HepG2 (cell line): ENCODE results near the gene PNP. TPM values are rescaled to one million over a fixed set of nuclear protein-coding genes. Genes with fewer than 3 reads are reported as not detected.

Experiments
- ATAC-seq: fragments of 200-7000 bp; cut with Tn5 transposase; 3 replicates; pipeline ENCODE4 v1.9.1; 2020; ENCODE audit warnings: mild to moderate bottlenecking, moderate library complexity
- BruUV-seq: library from RNA; stranded (reverse); fragments of 400-500 nt; replicated peaks from 2 replicates; lab custom pipeline; 2021; lab: Mats Ljungman, UMichigan
- CTCF ChIA-PET: fragments of 300-600 bp; formaldehyde crosslinking; extraction: SDS; loops from one replicate; lab custom pipeline; 2021; ENCODE audit warnings: low total read pairs, inconsistent platforms, low intra/inter-chr PET ratio; lab: Yijun Ruan, JAX
- POLR2A ChIA-PET: fragments of 350-600 bp; sonication (Branson Sonifier 250); formaldehyde crosslinking; loops from one replicate; lab custom pipeline; 2020; ENCODE audit warnings: antibody characterized with exemption, inconsistent platforms; lab: Yijun Ruan, JAX
- DNase-seq: peaks from one replicate; pipeline ENCODE4 v3.0.0-alpha.2; 2015; ENCODE audit warnings: low spot score
- FAIRE-seq: peaks from 3 replicates; lab custom pipeline; 2011; peaks lifted over from hg19 to GRCh38; lab: Jason Lieb, UNC
- H2AFZ ChIP-seq: one replicate; pipeline ENCODE4 v1.6.1; 2011; ENCODE audit warnings: low read length, inconsistent platforms
- H3K27ac ChIP-seq: fragments of 300-600 bp; 3 replicates; pipeline ENCODE4 v1.8.0; 2011; ENCODE audit warnings: mixed run types, mild to moderate bottlenecking, mixed read lengths, low read length, inconsistent platforms; ENCODE audit not compliant: insufficient read depth; ENCODE audit errors: extremely low read length
- H3K27me3 ChIP-seq, 2 experiments: fragments of 200-600 bp in 1 of 2; 2 replicates in 1 of 2; 3 replicates in 1 of 2; pipeline versions ENCODE4 v1.6.0 to v1.8.0; 2011; ENCODE audit warnings: low read length in 2 of 2, mild to moderate bottlenecking in 2 of 2, moderate library complexity in 2 of 2, inconsistent platforms in 1 of 2; ENCODE audit not compliant: insufficient read depth in 2 of 2, control insufficient read depth in 1 of 2
- H3K36me3 ChIP-seq, 2 experiments: fragments of 200-600 bp in 1 of 2; replicated peaks in 1 of 2; 2 replicates in 1 of 2; 3 replicates in 1 of 2; pipeline versions ENCODE4 v1.5.1 to v1.8.0; 2011; ENCODE audit warnings: low read length in 2 of 2, inconsistent platforms in 1 of 2; ENCODE audit not compliant: insufficient read depth in 2 of 2, control insufficient read depth in 1 of 2
- H3K4me1 ChIP-seq: 2 replicates; pipeline ENCODE4 v1.5.1; 2012; ENCODE audit warnings: low read length, inconsistent platforms; ENCODE audit not compliant: insufficient read depth
- H3K4me2 ChIP-seq: 2 replicates; pipeline ENCODE4 v1.6.0; 2011; ENCODE audit warnings: low read depth, low read length, inconsistent platforms
- H3K4me3 ChIP-seq, 3 experiments: fragments of 200-600 bp in 1 of 3; sonication (generic), shearing (Covaris generic) in 1 of 3; replicated peaks in 1 of 3; 2 replicates each; pipeline ENCODE4 v1.5.1; 2011 to 2016; ENCODE audit warnings: low read length in 3 of 3, inconsistent platforms in 2 of 3, low read depth in 2 of 3, mild to moderate bottlenecking in 2 of 3, control low read depth in 1 of 3, mixed read lengths in 1 of 3; ENCODE audit not compliant: insufficient read depth in 1 of 3
- H3K79me2 ChIP-seq: one replicate; pipeline ENCODE4 v1.6.1; 2011; ENCODE audit warnings: low read length, inconsistent platforms; ENCODE audit not compliant: insufficient read depth
- H3K9ac ChIP-seq: 2 replicates; pipeline ENCODE4 v1.6.0; 2011; ENCODE audit warnings: mild to moderate bottlenecking, low read depth, low read length, inconsistent platforms; ENCODE audit not compliant: insufficient read depth
- H3K9me3 ChIP-seq: 2 replicates; pipeline ENCODE4 v1.5.1; 2012; ENCODE audit warnings: mild to moderate bottlenecking, low read length
- H4K20me1 ChIP-seq: 2 replicates; pipeline ENCODE4 v1.6.0; 2011; ENCODE audit warnings: inconsistent platforms, mild to moderate bottlenecking, low read length, moderate library complexity; ENCODE audit not compliant: insufficient read depth
- MIER3 ChIP-seq: IDR thresholded peaks from 2 replicates; pipeline ENCODE4 v1.6.1; 2016; ENCODE audit warnings: missing compliant biosample characterization, borderline replicate concordance
- NPAS2 ChIP-seq: sonication (generic); formaldehyde crosslinking; IDR thresholded peaks from 2 replicates; pipeline ENCODE4 v1.8.0; 2022; ENCODE audit warnings: mild to moderate bottlenecking, missing genetic modification reagents, borderline replicate concordance
- PBX3 ChIP-seq: sonication (generic); formaldehyde crosslinking; IDR thresholded peaks from 2 replicates; pipeline ENCODE4 v1.8.1; 2023; ENCODE audit warnings: missing genetic modification reagents, inconsistent platforms, borderline replicate concordance
- PLRG1 ChIP-seq: fragments of 450-650 bp; conservative IDR thresholded peaks from 2 replicates; pipeline ENCODE4 v1.6.1; 2016
- TMF1 ChIP-seq: sonication (generic); formaldehyde crosslinking; IDR thresholded peaks from 2 replicates; pipeline ENCODE4 v1.8.1; 2022; ENCODE audit warnings: low read depth, missing genetic modification reagents
- ZBTB4 ChIP-seq: sonication (generic); formaldehyde crosslinking; IDR thresholded peaks from 2 replicates; pipeline ENCODE4 v1.4.0; 2020; ENCODE audit warnings: missing genetic modification reagents, mild to moderate bottlenecking, borderline replicate concordance
- ZNF367 ChIP-seq: sonication (generic); formaldehyde crosslinking; IDR thresholded peaks from 2 replicates; pipeline ENCODE4 v1.4.0; 2020; ENCODE audit warnings: missing genetic modification reagents, borderline replicate concordance
- ZNF800 ChIP-seq: sonication (generic); formaldehyde crosslinking; IDR thresholded peaks from 2 replicates; pipeline ENCODE4 v1.4.0; 2020; ENCODE audit warnings: missing genetic modification reagents
- WGBS: methylation state at CpG from one replicate; pipeline ENCODE4 v1.1.6; 2017; ENCODE audit warnings: low lambda C conversion rate; 5-methylcytosine and 5-hydroxymethylcytosine counted together
- in situ Hi-C: cut with HindIII; loops from 2 replicates; pipeline ENCODE4 v1.10.0; 2017; ENCODE audit warnings: low pct_unique_long_range_greater_than_20kb; ENCODE audit not compliant: extremely low pct_ligation_motif_present
- intact Hi-C: fragments of 100-400 bp; cut with micrococcal nuclease; formaldehyde crosslinking; loops from one replicate; pipeline ENCODE4 v1.10.0; 2022; ENCODE audit not compliant: unreplicated experiment
- polyA plus RNA-seq, 8 experiments: library from polyadenylated mRNA; depleted of rRNA in 3 of 8; stranded (reverse) in 7 of 8; unstranded in 1 of 8; fragments of >200 nt; fragmentation: Illumina TruSeq in 4 of 8; extraction: Trizol in 4 of 8; gene quantifications; 2 replicates each; pipeline versions ENCODE4 v1.2.1 to v1.2.3, GENCODE V29; 2011 to 2016; ENCODE audit warnings: low read depth in 4 of 8, missing spikeins in 1 of 8, mixed read lengths in 1 of 8; ENCODE audit not compliant: insufficient read depth in 1 of 8
- total RNA-seq, 5 experiments: library from RNA; depleted of rRNA; stranded (reverse); fragments of >200 nt; fragmentation: Illumina TruSeq; extraction: Trizol; gene quantifications; 2 replicates each; pipeline ENCODE4 v1.2.3, GENCODE V29; 2016; ENCODE audit warnings: low read depth in 1 of 5
- TF ChIP-seq, protein P1 (sequence below): sonication (generic); formaldehyde crosslinking; IDR thresholded peaks from 2 replicates; pipeline ENCODE4 v1.4.0; 2020; ENCODE audit warnings: missing genetic modification reagents

PNP gene
- total and polyA plus RNA-seq, 2 of the 13 experiments (the other 11 are each of a cell fraction or from before 2014, with no cell fraction given): 45.4 to 74.8 TPM

GRCh38 chr14:20492486-20492885, 23.3 kb downstream of the PNP start:
- Histone ChIP-seq H3K79me2 (no peaks in the 10 kb centered on the region), H3K27me3 (peaks cover 0 to 10% of the 10 kb centered on the region in 2 experiments; a peak in 1 of 5 replicates), H3K27ac (no peak overlapping the region), H3K4me1 (peaks cover 33% of the 10 kb centered on the region), H2AFZ (no peak overlapping the region), H3K9me3 (no peaks in the 10 kb centered on the region), H3K36me3 (no peaks in the 10 kb centered on the region), H3K4me2 (no peak overlapping the region), H3K9ac (no peak overlapping the region), H4K20me1 (no peaks in the 10 kb centered on the region), H3K4me3 (no peak overlapping the region)
- in situ Hi-C loops (no loop called here), intact Hi-C loops (no loop called here)
- FAIRE-seq (no peak), DNase-seq (no peak), ATAC-seq (no peak)
- POLR2A ChIA-PET: no interaction called here
- CTCF ChIA-PET: no interaction called here
- no TSS peak for BruUV-seq
- 91% methylated on average over 4 of the region's 4 CpGs for WGBS
- TF ChIP-seq ZNF367 (no peak), PLRG1 (no peak), ZBTB4 (CRISPR knock-in tag) (no peak), ZNF800 (no peak), TMF1 (no peak), NPAS2 (CRISPR knock-in tag) (no peak), PBX3 (CRISPR knock-in tag) (no peak), MIER3 (no peak)
- TF ChIP-seq, protein P1, sequence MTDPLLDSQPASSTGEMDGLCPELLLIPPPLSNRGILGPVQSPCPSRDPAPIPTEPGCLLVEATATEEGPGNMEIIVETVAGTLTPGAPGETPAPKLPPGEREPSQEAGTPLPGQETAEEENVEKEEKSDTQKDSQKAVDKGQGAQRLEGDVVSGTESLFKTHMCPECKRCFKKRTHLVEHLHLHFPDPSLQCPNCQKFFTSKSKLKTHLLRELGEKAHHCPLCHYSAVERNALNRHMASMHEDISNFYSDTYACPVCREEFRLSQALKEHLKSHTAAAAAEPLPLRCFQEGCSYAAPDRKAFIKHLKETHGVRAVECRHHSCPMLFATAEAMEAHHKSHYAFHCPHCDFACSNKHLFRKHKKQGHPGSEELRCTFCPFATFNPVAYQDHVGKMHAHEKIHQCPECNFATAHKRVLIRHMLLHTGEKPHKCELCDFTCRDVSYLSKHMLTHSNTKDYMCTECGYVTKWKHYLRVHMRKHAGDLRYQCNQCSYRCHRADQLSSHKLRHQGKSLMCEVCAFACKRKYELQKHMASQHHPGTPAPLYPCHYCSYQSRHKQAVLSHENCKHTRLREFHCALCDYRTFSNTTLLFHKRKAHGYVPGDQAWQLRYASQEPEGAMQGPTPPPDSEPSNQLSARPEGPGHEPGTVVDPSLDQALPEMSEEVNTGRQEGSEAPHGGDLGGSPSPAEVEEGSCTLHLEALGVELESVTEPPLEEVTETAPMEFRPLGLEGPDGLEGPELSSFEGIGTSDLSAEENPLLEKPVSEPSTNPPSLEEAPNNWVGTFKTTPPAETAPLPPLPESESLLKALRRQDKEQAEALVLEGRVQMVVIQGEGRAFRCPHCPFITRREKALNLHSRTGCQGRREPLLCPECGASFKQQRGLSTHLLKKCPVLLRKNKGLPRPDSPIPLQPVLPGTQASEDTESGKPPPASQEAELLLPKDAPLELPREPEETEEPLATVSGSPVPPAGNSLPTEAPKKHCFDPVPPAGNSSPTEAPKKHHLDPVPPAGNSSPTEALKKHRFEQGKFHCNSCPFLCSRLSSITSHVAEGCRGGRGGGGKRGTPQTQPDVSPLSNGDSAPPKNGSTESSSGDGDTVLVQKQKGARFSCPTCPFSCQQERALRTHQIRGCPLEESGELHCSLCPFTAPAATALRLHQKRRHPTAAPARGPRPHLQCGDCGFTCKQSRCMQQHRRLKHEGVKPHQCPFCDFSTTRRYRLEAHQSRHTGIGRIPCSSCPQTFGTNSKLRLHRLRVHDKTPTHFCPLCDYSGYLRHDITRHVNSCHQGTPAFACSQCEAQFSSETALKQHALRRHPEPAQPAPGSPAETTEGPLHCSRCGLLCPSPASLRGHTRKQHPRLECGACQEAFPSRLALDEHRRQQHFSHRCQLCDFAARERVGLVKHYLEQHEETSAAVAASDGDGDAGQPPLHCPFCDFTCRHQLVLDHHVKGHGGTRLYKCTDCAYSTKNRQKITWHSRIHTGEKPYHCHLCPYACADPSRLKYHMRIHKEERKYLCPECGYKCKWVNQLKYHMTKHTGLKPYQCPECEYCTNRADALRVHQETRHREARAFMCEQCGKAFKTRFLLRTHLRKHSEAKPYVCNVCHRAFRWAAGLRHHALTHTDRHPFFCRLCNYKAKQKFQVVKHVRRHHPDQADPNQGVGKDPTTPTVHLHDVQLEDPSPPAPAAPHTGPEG (CRISPR knock-in tag): no peak
